Upper lobe of left lung (tissue), 6 donors: ENCODE data around the gene PRKN. TPM values are rescaled to one million over a fixed set of nuclear protein-coding genes. Genes with fewer than 3 reads are reported as not detected.

Experiments used
- ATAC-seq, 2 donors: fragments of 200-7000 bp; cut with Tn5 transposase; one replicate each; pipeline ENCODE4 v1.9.1; 2022; ENCODE audit warnings: mild to moderate bottlenecking in 2 of 2, moderate library complexity in 2 of 2; ENCODE audit not compliant: low FRiP score in 2 of 2
- DNase-seq, 2 donors: peaks; one replicate each; pipeline ENCODE4 v3.0.0-alpha.2; 2019 to 2020
- H3K27ac ChIP-seq, 4 donors: fragments of 200-600 bp; sonication (generic); one replicate each; pipeline ENCODE4 v1.5.1; 2016 to 2019
- H3K27me3 ChIP-seq, 4 donors: fragments of 200-600 bp; sonication (generic); one replicate each; pipeline ENCODE4 v1.5.1; 2017 to 2019
- H3K36me3 ChIP-seq, 4 donors: fragments of 200-600 bp; sonication (generic); one replicate each; pipeline ENCODE4 v1.5.1; 2016 to 2019
- H3K4me1 ChIP-seq, 4 donors: fragments of 200-600 bp; sonication (generic); one replicate each; pipeline ENCODE4 v1.5.1; 2018 to 2019
- H3K4me3 ChIP-seq, 4 donors: fragments of 200-600 bp; sonication (generic); one replicate each; pipeline ENCODE4 v1.5.1; 2017 to 2019; ENCODE audit warnings: mild to moderate bottlenecking in 2 of 4, moderate library complexity in 1 of 4
- H3K9me3 ChIP-seq, 4 donors: fragments of 200-600 bp; sonication (generic); one replicate each; pipeline ENCODE4 v1.5.1; 2018 to 2019
- CTCF ChIP-seq, 6 experiments: fragments of 450-650 bp in 4 of 6; fragments of 200-600 bp in 2 of 6; sonication (generic) in 2 of 6; IDR thresholded peaks; one replicate each; pipeline ENCODE4 v1.5.1; 2016 to 2019; ENCODE audit warnings: antibody characterized with exemption in 6 of 6
- EP300 ChIP-seq, 4 donors: sonication (generic); formaldehyde crosslinking; IDR thresholded peaks; one replicate each; pipeline ENCODE4 v1.5.1; 2017; ENCODE audit warnings: antibody characterized with exemption in 4 of 4, control low read depth in 2 of 4
- POLR2A ChIP-seq, 4 donors: fragments of 450-650 bp; IDR thresholded peaks; one replicate each; pipeline ENCODE4 v1.5.1; 2016 to 2017; ENCODE audit warnings: antibody characterized with exemption in 4 of 4, mild to moderate bottlenecking in 2 of 4
- POLR2AphosphoS5 ChIP-seq, 2 donors: sonication (generic); formaldehyde crosslinking; IDR thresholded peaks; one replicate each; pipeline ENCODE4 v1.5.1; 2017; ENCODE audit warnings: antibody characterized with exemption in 2 of 2
- WGBS, 2 donors: methylation state at CpG; one replicate each; pipeline ENCODE4 v1.1.5; 2017 to 2018; 5-methylcytosine and 5-hydroxymethylcytosine counted together
- total RNA-seq, 6 donors: library from RNA; depleted of rRNA in 4 of 6; stranded (reverse); fragments of >200 nt in 4 of 6; gene quantifications; one replicate each; pipeline versions ENCODE4 v1.1.0 to v1.2.1, GENCODE V29; 2016 to 2021
- donor health status: DM: no; HTN: no; CAD: no; lungs with moderate emphysema.
- donor health status: DM: no; HTN: yes; CAD: no; lungs with severe emphysema.

Gene PRKN
- total RNA-seq, 6 donors from 2014 or later: 2.7 to 29.3 (median 5.5) TPM

- Histone ChIP-seq H3K27ac (no peak overlapping the region), H3K4me3 (no peak overlapping the region), H3K36me3 (no peaks in the 10 kb centered on the region), H3K4me1 (peaks cover 0 to 3% (median 0%) of the 10 kb centered on the region in 4 donors), H3K9me3 (no peaks in the 10 kb centered on the region), H3K27me3 (no peaks in the 10 kb centered on the region)
- ATAC-seq (no peak), DNase-seq (no peak)
- TF ChIP-seq POLR2A (IDR thresholded peaks at IDR 0.05): no peak
- TF ChIP-seq CTCF (IDR thresholded peaks at IDR 0.05): no peak
- no peak for TF ChIP-seq POLR2AphosphoS5 (IDR thresholded peaks at IDR 0.05)
- TF ChIP-seq EP300 (IDR thresholded peaks at IDR 0.05): no peak
- 80 to 88% methylated on average over 7 of the region's 7 CpGs for WGBS, 2 donors
Measured at GRCh38 chr6:161436106-161436876, 1291.3 kb downstream of the PRKN start.

GRCh38 chr6:161435748-161436070 lies 1291.9 kb downstream of the PRKN start:
- Histone ChIP-seq H3K4me3 (no peak overlapping the region), H3K36me3 (no peaks in the 10 kb centered on the region), H3K27me3 (no peaks in the 10 kb centered on the region), H3K27ac (no peak overlapping the region), H3K4me1 (peaks cover 0 to 3% (median 0%) of the 10 kb centered on the region in 4 donors), H3K9me3 (no peaks in the 10 kb centered on the region)
- no peak for DNase-seq
- 38 to 40% methylated on average over 1 of the region's 1 CpG for WGBS, 2 donors
- no peak for TF ChIP-seq EP300 (IDR thresholded peaks at IDR 0.05)
- no peak for TF ChIP-seq POLR2A (IDR thresholded peaks at IDR 0.05)
- TF ChIP-seq POLR2AphosphoS5 (IDR thresholded peaks at IDR 0.05): no peak
- no peak for TF ChIP-seq CTCF (IDR thresholded peaks at IDR 0.05)
- ATAC-seq: no peak

- no peak for DNase-seq
- H3K27ac ChIP-seq: no peak overlapping the region
- 54 to 60% methylated on average over 9 of the region's 9 CpGs for WGBS, 2 donors
Measured at GRCh38 chr6:161434921-161435747, 1292.4 kb downstream of the PRKN start.

GRCh38 chr6:161434350-161434749 lies 1293.2 kb downstream of the PRKN start:
- ATAC-seq (peak in 1 of 2 donors; percentile 41), DNase-seq (no peak)
- H3K27ac ChIP-seq: peak overlapping the region in 1 of 4 donors; percentile 55
- no peaks in the 10 kb centered on the region for H3K9me3 ChIP-seq
- no peaks in the 10 kb centered on the region for H3K36me3 ChIP-seq
- 70 to 73% methylated on average over 9 of the region's 9 CpGs for WGBS, 2 donors
- no peaks in the 10 kb centered on the region for H3K27me3 ChIP-seq
- TF ChIP-seq POLR2A (IDR thresholded peaks at IDR 0.05): no peak
- peaks cover 0 to 3% (median 0%) of the 10 kb centered on the region in 4 donors for H3K4me1 ChIP-seq
- H3K4me3 ChIP-seq: no peak overlapping the region

More at GRCh38 chr6:161434921-161435747, 1292.4 kb downstream of the PRKN start:
- no peaks in the 10 kb centered on the region for H3K36me3 ChIP-seq
- H3K4me1 ChIP-seq: peaks cover 0 to 3% (median 0%) of the 10 kb centered on the region in 4 donors
- no peaks in the 10 kb centered on the region for H3K9me3 ChIP-seq
- no peak overlapping the region for H3K4me3 ChIP-seq
- H3K27me3 ChIP-seq: no peaks in the 10 kb centered on the region
- TF ChIP-seq EP300 (IDR thresholded peaks at IDR 0.05): no peak
- TF ChIP-seq POLR2AphosphoS5 (IDR thresholded peaks at IDR 0.05): no peak
- TF ChIP-seq POLR2A (IDR thresholded peaks at IDR 0.05): no peak
- ATAC-seq: peak in 1 of 2 donors; percentile 82

- no peak overlapping the region for H3K4me3 ChIP-seq
- no peak for DNase-seq
- TF ChIP-seq EP300 (IDR thresholded peaks at IDR 0.05) (no peak), POLR2AphosphoS5 (IDR thresholded peaks at IDR 0.05) (no peak), POLR2A (IDR thresholded peaks at IDR 0.05) (no peak), CTCF (IDR thresholded peaks at IDR 0.05) (no peak)
- no peaks in the 10 kb centered on the region for H3K9me3 ChIP-seq
- no peaks in the 10 kb centered on the region for H3K27me3 ChIP-seq
- ATAC-seq: no peak
- peaks cover 0 to 3% (median 0%) of the 10 kb centered on the region in 4 donors for H3K4me1 ChIP-seq
- no peaks in the 10 kb centered on the region for H3K36me3 ChIP-seq
- H3K27ac ChIP-seq: no peak overlapping the region
- WGBS, 2 donors: 95% methylated on average over 3 of the region's 3 CpGs
Measured at GRCh38 chr6:161432546-161432945, 1295.0 kb downstream of the PRKN start.
